Endothelial cell of umbilical vein (primary cell): Measurements from ENCODE around the gene NOX1. TPM values are rescaled to one million over a fixed set of nuclear protein-coding genes. Genes with fewer than 3 reads are reported as not detected.

Experiments
- BruUV-seq: library from RNA; stranded (reverse); fragments of 400-500 nt; replicated peaks from 2 replicates; lab custom pipeline; 2021; lab: Mats Ljungman, UMichigan
- CTCF ChIA-PET: fragments of 300-600, 350-600 bp; sonication (Branson Sonifier 250); formaldehyde crosslinking; loops from one replicate; lab custom pipeline; 2021; ENCODE audit warnings: antibody characterized with exemption, inconsistent platforms; lab: Charles Lee
- POLR2A ChIA-PET: fragments of 300-600, 350-600 bp; sonication (Branson Sonifier 250); formaldehyde crosslinking; loops from one replicate; lab custom pipeline; 2021; ENCODE audit warnings: antibody characterized with exemption, inconsistent platforms; lab: Charles Lee
- DNase-seq: peaks from one replicate; pipeline ENCODE4 v3.0.0-alpha.2; 2011; ENCODE audit warnings: low read depth, low spot score
- FAIRE-seq: peaks from 2 replicates; lab custom pipeline; 2011; peaks lifted over from hg19 to GRCh38; lab: Jason Lieb, UNC
- H2AFZ ChIP-seq: 2 replicates; pipeline ENCODE4 v1.6.0; 2012; ENCODE audit warnings: low read depth, low read length, control low read depth, inconsistent platforms
- H3K27ac ChIP-seq: 2 replicates; pipeline ENCODE4 v1.5.1; 2011; ENCODE audit warnings: low read depth, mild to moderate bottlenecking, control low read depth, low read length, moderate library complexity; ENCODE audit not compliant: insufficient read depth
- H3K27me3 ChIP-seq, 2 experiments: 2 replicates each; pipeline versions ENCODE4 v1.6.0 to v1.6.1; 2011; ENCODE audit warnings: low read length in 2 of 2, mixed read lengths in 1 of 2; ENCODE audit not compliant: control insufficient read depth in 2 of 2, insufficient read depth in 2 of 2
- H3K36me3 ChIP-seq, 2 experiments: 2 replicates in 1 of 2; 3 replicates in 1 of 2; pipeline ENCODE4 v1.5.1; 2011; ENCODE audit warnings: low read length in 2 of 2, mild to moderate bottlenecking in 1 of 2, moderate library complexity in 1 of 2; ENCODE audit not compliant: control insufficient read depth in 2 of 2, insufficient read depth in 2 of 2; ENCODE audit errors: extremely low read depth in 1 of 2
- H3K4me1 ChIP-seq: 3 replicates; pipeline ENCODE4 v1.5.1; 2011; ENCODE audit warnings: mild to moderate bottlenecking, low read length; ENCODE audit not compliant: control insufficient read depth, insufficient read depth; ENCODE audit errors: extremely low read depth
- H3K4me2 ChIP-seq: 2 replicates; pipeline ENCODE4 v1.6.1; 2011; ENCODE audit warnings: low read length, control low read depth, mixed read lengths; ENCODE audit not compliant: insufficient read depth
- H3K4me3 ChIP-seq, 3 experiments: fragments of 200-600 bp in 1 of 3; sonication (generic), shearing (Covaris generic) in 1 of 3; replicated peaks in 1 of 3; 2 replicates each; pipeline ENCODE4 v1.5.1; 2011 to 2016; ENCODE audit warnings: control low read depth in 3 of 3, low read length in 3 of 3, mild to moderate bottlenecking in 2 of 3, inconsistent platforms in 1 of 3, low read depth in 1 of 3, moderate library complexity in 1 of 3; ENCODE audit not compliant: insufficient read depth in 1 of 3
- H3K79me2 ChIP-seq: 2 replicates; pipeline ENCODE4 v1.6.0; 2012; ENCODE audit warnings: low read length, inconsistent platforms; ENCODE audit not compliant: control insufficient read depth, insufficient read depth
- H3K9ac ChIP-seq: replicated peaks from 2 replicates; pipeline ENCODE3; 2011; ENCODE audit warnings: low read length, control low read depth; ENCODE audit not compliant: insufficient read depth; ENCODE audit errors: extremely low read depth
- H3K9me1 ChIP-seq: replicated peaks from 3 replicates; pipeline ENCODE4 v1.6.0; 2011; ENCODE audit warnings: mild to moderate bottlenecking, low read length; ENCODE audit not compliant: control insufficient read depth, insufficient read depth; ENCODE audit errors: extremely low read depth
- H3K9me3 ChIP-seq: replicated peaks from 2 replicates; pipeline ENCODE4 v1.5.1; 2012; ENCODE audit warnings: low read length, inconsistent platforms; ENCODE audit not compliant: control insufficient read depth, insufficient read depth
- H4K20me1 ChIP-seq: replicated peaks from 2 replicates; pipeline ENCODE3; 2011; ENCODE audit warnings: mild to moderate bottlenecking, low read length; ENCODE audit not compliant: control insufficient read depth, insufficient read depth; ENCODE audit errors: extremely low read depth
- CTCF ChIP-seq, 2 donors: IDR thresholded peaks; 1 replicate in 1 of 2; 2 replicates in 1 of 2; pipeline ENCODE4 v1.5.1; 2011; ENCODE audit warnings: low read length in 2 of 2, mild to moderate bottlenecking in 2 of 2, moderate library complexity in 2 of 2, control low read depth in 1 of 2, inconsistent platforms in 1 of 2, low read depth in 1 of 2; ENCODE audit not compliant: insufficient read depth in 1 of 2; ENCODE audit errors: extremely low read depth in 1 of 2
- GATA2 ChIP-seq: IDR thresholded peaks from 2 replicates; pipeline ENCODE4 v1.7.0; 2011; ENCODE audit warnings: low read depth, mild to moderate bottlenecking, moderate library complexity, mixed read lengths, low read length; ENCODE audit not compliant: insufficient read length, insufficient read depth
- JUN ChIP-seq: IDR thresholded peaks from 2 replicates; pipeline ENCODE4 v1.6.1; 2011; ENCODE audit warnings: borderline replicate concordance, low read depth; ENCODE audit not compliant: insufficient read length, insufficient read depth
- MAX ChIP-seq: IDR thresholded peaks from 2 replicates; pipeline ENCODE4 v1.6.1; 2011; ENCODE audit not compliant: insufficient read depth, insufficient read length
- MYC ChIP-seq: IDR thresholded peaks from one replicate; pipeline ENCODE4 v1.6.1; 2011; ENCODE audit warnings: mild to moderate bottlenecking, low read depth, low read length
- POLR2A ChIP-seq: IDR thresholded peaks from 2 replicates; pipeline ENCODE4 v1.6.1; 2012; ENCODE audit warnings: low read depth, mild to moderate bottlenecking, control low read depth, low read length
- POLR2AphosphoS5 ChIP-seq: IDR thresholded peaks from 2 replicates; pipeline ENCODE4 v1.6.1; 2012; ENCODE audit warnings: low read depth, mild to moderate bottlenecking, control low read depth, low read length, moderate library complexity; ENCODE audit not compliant: insufficient read depth
- dilution Hi-C: fragments of 300-500 bp; cut with MboI; formaldehyde crosslinking; loops from one replicate; pipeline ENCODE4 v1.15.0; 2019; ENCODE audit warnings: low sequenced_read_pairs; ENCODE audit not compliant: extremely low pct_ligation_motif_present
- intact Hi-C: fragments of 100-400 bp; cut with micrococcal nuclease; formaldehyde crosslinking; loops from one replicate; pipeline ENCODE4 v1.10.0; 2022
- polyA plus RNA-seq, 4 experiments: library from polyadenylated mRNA; depleted of rRNA in 3 of 4; stranded (reverse) in 3 of 4; unstranded in 1 of 4; fragments of >200 nt; gene quantifications; 2 replicates each; pipeline versions ENCODE4 v1.2.1 to v1.2.3, GENCODE V29; 2011 to 2012; ENCODE audit warnings: missing spikeins in 1 of 4
- total RNA-seq: library from RNA; stranded (reverse); gene quantifications from 2 replicates; pipeline ENCODE4 v1.2.3, GENCODE V29; 2021

The NOX1 gene
- total and polyA plus RNA-seq, 2 donors (not counting 3 experiments of a cell fraction or from before 2014, with no cell fraction given): not detected

- H3K36me3 ChIP-seq: no peaks in the 10 kb centered on the region
- H3K4me3 ChIP-seq: no peak overlapping the region
- peaks cover 13% of the 10 kb centered on the region for H3K4me1 ChIP-seq
- H4K20me1 ChIP-seq: no peaks in the 10 kb centered on the region
- ChIA-PET POLR2A (interaction anchor here (0.7 kb wide), 1 partner anchor 465 kb away, joined by 3 read pairs; no protein-coding TSS in a partner anchor), CTCF (no interaction called here)
- H3K9ac ChIP-seq: no peak overlapping the region
- H3K27me3 ChIP-seq: no peaks in the 10 kb centered on the region
- no peak overlapping the region for H3K27ac ChIP-seq
- no peak overlapping the region for H3K4me2 ChIP-seq
- intact Hi-C loops (no loop called here), dilution Hi-C loops (no loop called here)
- no TSS peak for BruUV-seq
- no peaks in the 10 kb centered on the region for H3K9me1 ChIP-seq
- no peak for TF ChIP-seq POLR2A
- TF ChIP-seq MYC: no peak
- no peak for TF ChIP-seq POLR2AphosphoS5
- DNase-seq (no peak), FAIRE-seq (peak; percentile 58)
- no peaks in the 10 kb centered on the region for H3K79me2 ChIP-seq
- no peaks in the 10 kb centered on the region for H3K9me3 ChIP-seq
- H2AFZ ChIP-seq: no peak overlapping the region
These were observed 39.0 kb upstream of the NOX1 start for GRCh38 chrX:100913111-100913510.

GRCh38 chrX:100911731-100912130 is 37.6 kb upstream of the NOX1 start:
- Histone ChIP-seq H3K9me3 (no peaks in the 10 kb centered on the region), H3K27ac (no peak overlapping the region), H3K9ac (no peak overlapping the region), H3K4me3 (no peak overlapping the region), H3K36me3 (no peaks in the 10 kb centered on the region), H4K20me1 (no peaks in the 10 kb centered on the region), H2AFZ (no peak overlapping the region), H3K4me2 (no peak overlapping the region), H3K4me1 (peaks cover 13% of the 10 kb centered on the region), H3K79me2 (no peaks in the 10 kb centered on the region), H3K27me3 (no peaks in the 10 kb centered on the region), H3K9me1 (no peaks in the 10 kb centered on the region)
- DNase-seq (peak; percentile 5), FAIRE-seq (peak; percentile 26)
- dilution Hi-C loops: no loop called here
- ChIA-PET POLR2A (no interaction called here), CTCF (no interaction called here)
- intact Hi-C loops: no loop called here
- TF ChIP-seq CTCF (IDR thresholded peaks at IDR 0.05; ENCODE audit: extremely low read depth in 1 of 2, insufficient read depth in 1 of 2, low read depth in 1 of 2, low read length in 2 of 2): no peak
- TF ChIP-seq JUN: no peak
- no peak for TF ChIP-seq MAX
- TF ChIP-seq MYC: no peak
- no peak for TF ChIP-seq GATA2
- no TSS peak for BruUV-seq
